Neural cell (in vitro differentiated cells): ENCODE measurements around the gene TMEM132A.

Experiments
- EZH2 ChIP-seq: fragments of 200-600, 300-800 bp; shearing (Covaris generic), sonication (generic); IDR thresholded peaks from 2 replicates; pipeline ENCODE4 v1.6.1; 2014; ENCODE audit warnings: antibody characterized with exemption, low read length, borderline replicate concordance, mild to moderate bottlenecking; ENCODE audit not compliant: insufficient read depth, poor library complexity, severe bottlenecking
- MXI1 ChIP-seq: fragments of 450-650 bp; conservative IDR thresholded peaks from 2 replicates; pipeline ENCODE4 v1.6.1; 2014; ENCODE audit warnings: antibody characterized with exemption, mild to moderate bottlenecking; ENCODE audit not compliant: poor library complexity, severe bottlenecking
- POLR2AphosphoS5 ChIP-seq: IDR thresholded peaks from 2 replicates; pipeline ENCODE4 v1.6.1; 2012
- SMC3 ChIP-seq: fragments of 450-650 bp; conservative IDR thresholded peaks from 2 replicates; pipeline ENCODE4 v1.6.1; 2014; ENCODE audit warnings: antibody characterized with exemption, mild to moderate bottlenecking, moderate library complexity; ENCODE audit not compliant: poor library complexity
- TAF1 ChIP-seq: IDR thresholded peaks from 2 replicates; pipeline ENCODE4 v1.6.1; 2012; ENCODE audit warnings: low read depth
- TF ChIP-seq, protein P1 (sequence below): fragments of 450-650 bp; IDR thresholded peaks from 2 replicates; pipeline ENCODE4 v1.5.1; 2014; ENCODE audit warnings: antibody characterized with exemption, mild to moderate bottlenecking, moderate library complexity; ENCODE audit not compliant: poor library complexity, severe bottlenecking

GRCh38 chr11:60879104-60879503, 45.2 kb upstream of the TMEM132A start:
- TF ChIP-seq POLR2AphosphoS5: no peak
- TF ChIP-seq SMC3: no peak
- TF ChIP-seq, protein P1, sequence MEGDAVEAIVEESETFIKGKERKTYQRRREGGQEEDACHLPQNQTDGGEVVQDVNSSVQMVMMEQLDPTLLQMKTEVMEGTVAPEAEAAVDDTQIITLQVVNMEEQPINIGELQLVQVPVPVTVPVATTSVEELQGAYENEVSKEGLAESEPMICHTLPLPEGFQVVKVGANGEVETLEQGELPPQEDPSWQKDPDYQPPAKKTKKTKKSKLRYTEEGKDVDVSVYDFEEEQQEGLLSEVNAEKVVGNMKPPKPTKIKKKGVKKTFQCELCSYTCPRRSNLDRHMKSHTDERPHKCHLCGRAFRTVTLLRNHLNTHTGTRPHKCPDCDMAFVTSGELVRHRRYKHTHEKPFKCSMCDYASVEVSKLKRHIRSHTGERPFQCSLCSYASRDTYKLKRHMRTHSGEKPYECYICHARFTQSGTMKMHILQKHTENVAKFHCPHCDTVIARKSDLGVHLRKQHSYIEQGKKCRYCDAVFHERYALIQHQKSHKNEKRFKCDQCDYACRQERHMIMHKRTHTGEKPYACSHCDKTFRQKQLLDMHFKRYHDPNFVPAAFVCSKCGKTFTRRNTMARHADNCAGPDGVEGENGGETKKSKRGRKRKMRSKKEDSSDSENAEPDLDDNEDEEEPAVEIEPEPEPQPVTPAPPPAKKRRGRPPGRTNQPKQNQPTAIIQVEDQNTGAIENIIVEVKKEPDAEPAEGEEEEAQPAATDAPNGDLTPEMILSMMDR: no peak
- no peak for TF ChIP-seq TAF1
- TF ChIP-seq MXI1: no peak
- TF ChIP-seq EZH2: no peak
